ENCODE results near the gene EPHB2.

Gene EPHB2

DNA sequence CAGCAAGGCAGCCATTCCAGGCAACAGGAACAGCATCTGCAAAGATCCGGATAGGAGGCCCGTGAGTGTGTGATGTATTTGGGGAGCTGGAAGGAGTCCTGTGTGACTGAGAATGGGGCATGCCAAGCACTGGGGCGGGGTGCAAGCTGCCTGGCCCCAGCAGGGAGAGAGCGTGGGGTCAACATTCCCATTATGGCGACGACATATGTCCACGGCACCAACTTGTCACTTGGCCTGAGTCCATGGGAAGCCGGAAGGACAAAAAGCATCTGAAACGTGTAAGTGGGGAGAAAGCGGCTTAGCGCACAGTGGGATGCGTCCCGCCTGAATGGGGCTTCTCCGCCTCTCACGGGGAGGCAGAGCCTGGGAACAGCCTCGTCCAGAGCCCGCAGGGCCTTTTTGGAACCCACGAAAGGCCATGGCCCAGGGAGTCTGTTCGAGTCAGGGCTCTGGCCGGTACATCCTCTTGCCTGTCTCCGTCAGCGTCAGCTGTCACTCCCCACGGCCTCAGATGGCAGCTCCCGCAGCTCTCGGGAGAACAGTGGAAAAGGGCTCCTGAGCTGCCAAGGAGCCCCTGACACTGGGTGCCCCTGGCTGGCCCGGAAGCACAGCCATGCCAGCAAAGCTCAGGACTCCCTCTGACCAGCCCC lies 12.4 kb downstream of the EPHB2 start:
- no peak for DNase-seq (ENCODE audit: low read depth in 3 of 3)

DNA sequence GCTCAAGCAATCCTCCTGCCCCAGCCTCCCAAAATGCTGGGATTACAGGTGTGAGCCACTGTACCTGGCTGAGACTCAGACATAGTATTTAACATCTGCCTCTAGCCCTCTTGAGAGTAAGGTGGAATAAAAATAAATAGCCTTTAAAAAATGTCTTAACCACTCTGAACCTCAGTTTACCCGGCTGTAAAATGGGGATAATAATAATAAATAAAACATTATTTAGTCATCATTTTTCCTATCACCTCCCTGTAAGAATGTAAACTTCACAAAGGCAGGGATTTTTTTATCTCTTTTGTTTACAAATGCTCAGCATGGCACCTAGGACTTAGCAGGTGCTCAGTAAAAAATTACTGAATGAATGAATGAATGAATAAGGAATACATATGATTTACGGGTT lies 17.2 kb downstream of the EPHB2 start:
- DNase-seq (ENCODE audit: low read depth in 3 of 3), result no peak

DNA sequence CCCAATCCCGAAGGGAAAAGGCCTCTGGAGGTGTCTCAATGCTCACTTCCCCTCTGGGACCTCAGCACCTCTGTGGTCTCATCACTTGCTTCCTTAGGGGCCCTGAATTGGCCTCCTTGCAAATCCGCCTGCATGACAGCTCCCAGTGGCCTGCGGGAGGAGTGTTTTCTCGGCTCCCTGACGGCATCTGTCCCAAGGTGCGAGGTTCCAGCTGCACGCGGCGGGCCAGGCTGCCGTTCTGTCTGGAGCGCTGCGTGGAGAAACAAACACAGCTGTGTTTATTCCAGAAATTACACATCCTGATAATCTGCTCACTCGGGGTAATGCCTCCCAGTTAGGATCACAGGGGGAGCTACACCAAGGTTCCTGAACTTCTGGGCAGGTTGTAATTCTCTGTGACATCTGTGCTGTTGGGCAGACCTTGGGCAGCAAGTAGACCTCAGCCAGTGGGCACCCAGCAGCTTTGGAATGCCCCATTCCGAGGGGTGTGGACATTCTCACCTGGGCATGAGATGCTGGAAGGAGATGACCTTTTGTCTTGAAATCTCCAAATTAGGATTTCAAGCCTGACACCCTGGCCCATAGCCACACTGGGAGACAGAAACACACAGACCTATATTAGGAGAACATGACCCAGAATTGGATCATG lies 18.2 kb downstream of the EPHB2 start:
- no peak for DNase-seq (ENCODE audit: low read depth in 3 of 3)

DNA sequence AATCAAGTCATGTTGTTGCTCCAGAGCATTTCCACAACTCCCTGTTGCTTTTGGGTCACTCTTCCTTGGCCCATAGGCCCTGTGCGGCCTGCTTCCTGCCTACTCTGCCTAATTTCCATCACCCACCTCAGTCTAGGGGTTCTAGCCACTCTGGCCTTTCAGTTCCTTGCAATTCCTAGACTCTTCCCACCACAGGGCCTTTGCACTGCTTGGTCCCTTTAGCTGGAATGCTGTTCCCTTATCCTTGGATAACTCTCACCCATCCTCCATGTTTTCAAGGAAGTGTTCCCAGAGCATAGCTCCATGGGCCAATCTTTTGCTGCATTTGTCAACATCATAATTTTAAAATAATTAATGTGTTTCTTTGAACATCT lies 18.7 kb downstream of the EPHB2 start:
- no peak for DNase-seq (ENCODE audit: low read depth in 3 of 3)

DNA sequence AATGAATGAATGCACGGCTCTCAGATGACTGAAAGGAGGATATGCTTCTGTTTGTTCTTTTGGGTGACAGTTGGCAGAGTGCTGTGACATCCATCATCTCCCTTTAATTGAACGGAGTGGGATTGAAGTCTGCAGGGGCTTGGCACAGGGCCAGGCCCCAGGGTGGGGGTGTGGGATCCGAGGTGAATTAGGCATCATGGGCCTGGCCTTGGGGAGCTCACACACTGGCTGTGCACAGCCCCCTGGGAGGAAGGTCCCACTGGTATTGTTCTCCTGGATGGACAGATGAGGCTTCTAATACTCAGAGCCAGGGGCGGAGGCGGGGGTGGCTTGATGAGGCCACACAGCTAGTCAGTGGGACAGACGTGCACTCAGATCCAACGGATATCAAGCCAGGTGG lies 19.3 kb downstream of the EPHB2 start:
- DNase-seq (ENCODE audit: low read depth in 3 of 3), result no peak

DNA sequence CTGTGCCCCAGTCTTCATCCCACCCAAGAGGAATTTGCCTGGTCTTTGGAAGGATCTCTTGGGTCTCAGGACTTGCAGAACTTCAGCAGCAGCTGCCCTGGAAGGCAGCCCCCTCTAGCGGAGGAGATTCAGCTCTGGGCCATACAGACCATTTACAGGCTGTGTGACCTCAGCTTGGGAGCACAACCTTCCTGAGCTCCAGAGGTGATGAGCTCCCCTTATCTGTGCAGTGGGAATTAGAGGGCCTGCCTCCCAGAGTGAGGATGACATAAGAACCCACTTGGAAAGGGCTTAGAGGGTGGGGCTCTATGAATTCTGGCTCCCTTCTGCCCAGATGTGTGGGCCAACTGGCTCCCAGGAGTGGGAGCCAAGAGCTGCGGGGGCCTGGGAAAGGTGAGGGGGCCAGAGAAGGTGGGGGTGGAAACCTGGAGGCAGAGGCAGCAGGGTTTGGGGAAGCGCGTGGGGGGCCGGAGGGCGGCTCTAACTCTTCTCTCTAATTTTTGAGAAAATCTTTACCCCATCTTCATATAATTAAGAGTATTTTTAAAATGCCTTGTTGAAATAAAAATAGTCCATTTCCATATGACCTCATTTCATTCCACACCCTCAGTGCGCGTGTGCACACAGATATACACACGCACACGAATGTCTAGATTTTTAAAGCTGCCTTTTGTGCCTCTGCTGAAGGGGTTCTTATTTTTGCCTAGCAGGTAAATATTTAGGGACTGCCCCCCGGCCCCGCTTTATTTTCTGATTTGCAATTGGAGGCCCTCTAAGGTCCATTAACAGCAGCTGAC lies 21.5 kb downstream of the EPHB2 start:
- no peak for DNase-seq (ENCODE audit: low read depth in 3 of 3)

DNA sequence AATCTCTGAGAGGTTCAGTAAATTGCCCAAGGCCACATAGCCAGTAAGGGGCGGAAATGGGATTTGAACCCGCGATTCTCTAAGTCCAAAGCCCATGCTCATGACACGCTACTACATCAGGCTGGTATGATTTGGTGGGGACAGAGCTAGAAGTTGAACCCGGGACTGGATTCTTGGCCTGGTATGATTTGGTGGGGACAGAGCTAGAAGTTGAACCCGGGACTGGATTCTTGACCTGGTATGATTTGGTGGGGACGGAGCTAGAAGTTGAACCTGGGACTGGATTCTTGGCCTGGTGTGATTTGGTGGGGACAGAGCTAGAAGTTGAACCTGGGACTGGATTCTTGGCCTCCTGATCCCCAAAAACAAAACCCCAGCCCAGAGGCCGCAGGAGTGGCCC lies 23.0 kb downstream of the EPHB2 start:
- no peak for DNase-seq (ENCODE audit: low read depth in 3 of 3)

DNA sequence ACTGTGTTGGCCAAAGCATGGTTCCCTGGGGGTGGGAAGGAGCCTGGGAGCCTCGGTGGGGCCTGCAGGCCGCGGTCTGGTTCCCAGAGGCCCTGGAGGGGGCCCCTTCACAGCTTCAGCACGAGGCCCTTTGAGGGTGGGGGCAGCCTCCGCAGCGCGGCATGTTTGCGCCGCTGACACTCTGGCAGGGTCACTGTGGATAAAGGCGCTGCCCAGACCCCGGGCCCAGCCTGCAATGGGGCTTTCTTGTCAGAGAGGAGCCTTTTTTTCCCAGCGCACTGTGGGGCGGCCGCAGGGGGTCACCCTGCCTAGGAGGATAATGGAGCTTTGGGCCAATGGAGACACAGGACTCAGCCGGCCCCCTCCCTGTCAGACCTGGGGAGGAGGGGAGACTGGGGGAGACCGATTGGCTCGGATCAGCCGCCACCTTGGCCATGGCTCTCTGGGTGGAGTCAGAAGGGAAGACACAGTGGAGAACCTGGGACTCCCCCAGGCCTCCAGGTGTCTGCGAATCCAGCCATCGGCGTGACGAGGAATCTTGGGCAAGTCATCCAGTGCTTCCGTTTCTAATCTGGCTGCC lies 26.0 kb downstream of the EPHB2 start:
- no peak for DNase-seq (ENCODE audit: low read depth in 3 of 3)

DNA sequence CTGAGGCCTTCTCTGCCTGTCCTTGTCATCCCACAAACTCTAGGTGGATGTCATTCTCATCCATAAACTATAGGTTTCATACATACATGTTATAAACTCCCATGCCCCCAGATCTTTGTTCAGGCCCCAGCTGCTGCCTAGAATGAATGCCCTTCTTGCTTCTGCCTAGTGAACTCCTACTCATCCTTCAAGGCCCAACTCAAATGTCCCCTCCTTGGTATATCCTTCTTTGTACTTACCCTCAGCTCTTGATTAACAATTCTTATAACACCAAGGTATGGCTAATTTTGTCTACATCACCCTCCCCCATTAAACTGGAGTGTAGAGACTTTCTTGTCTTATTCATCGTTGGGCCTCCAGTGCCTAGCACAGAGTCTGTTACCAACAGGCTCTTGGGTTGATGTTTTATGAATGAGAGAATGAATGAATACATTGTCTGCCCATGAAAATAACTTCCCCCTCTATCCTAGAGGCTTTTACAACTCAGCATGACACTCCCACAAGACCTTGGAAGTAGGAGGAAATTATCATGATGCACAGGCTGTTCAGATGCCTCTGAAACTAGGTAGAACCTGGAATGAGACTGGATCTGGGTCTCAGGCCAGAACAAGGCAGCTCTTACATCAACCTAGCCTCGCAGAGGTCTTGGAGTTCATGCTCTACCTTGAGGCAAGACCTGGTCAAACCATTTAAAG lies 26.9 kb downstream of the EPHB2 start:
- no peak for DNase-seq (ENCODE audit: low read depth in 3 of 3)

DNA sequence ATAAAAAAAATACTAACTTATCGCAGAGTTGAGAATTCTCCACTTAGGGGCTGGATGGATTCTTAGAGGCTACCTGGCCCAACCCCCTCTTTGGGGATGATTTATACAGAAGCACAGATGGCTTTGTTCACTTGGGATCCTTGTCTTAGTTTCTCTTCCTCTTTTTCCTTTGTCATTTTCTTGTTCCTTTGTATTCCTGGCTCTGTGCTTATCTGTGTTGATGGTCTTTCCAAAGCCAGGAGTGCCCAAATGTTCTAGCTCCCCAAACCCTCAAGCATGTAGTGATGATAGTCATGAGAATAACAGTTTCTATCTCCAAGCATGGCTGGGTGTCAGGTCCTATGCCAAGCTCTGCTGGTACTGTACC lies 27.4 kb downstream of the EPHB2 start:
- DNase-seq (ENCODE audit: low read depth in 3 of 3), result no peak

DNA sequence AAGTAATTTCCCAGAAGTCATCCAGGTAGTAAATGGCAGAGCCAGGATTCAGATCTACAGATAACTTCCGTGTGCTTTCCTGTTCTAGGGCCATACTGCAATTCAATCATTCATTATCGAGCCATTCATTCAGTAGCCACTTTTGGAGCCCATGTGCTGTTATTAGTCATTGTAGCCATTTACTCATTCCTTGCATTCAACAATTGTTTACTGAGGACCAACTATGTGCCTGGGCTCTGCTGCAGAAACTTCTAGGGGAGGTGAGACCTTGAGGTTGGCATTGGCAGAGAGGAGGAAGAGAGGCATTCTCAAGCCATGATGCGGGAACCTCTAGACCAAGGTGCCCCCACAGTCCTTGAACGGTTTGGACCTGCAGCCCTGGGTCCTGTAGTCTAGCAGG lies 27.9 kb downstream of the EPHB2 start:
- no peak for DNase-seq (ENCODE audit: low read depth in 3 of 3)

DNA sequence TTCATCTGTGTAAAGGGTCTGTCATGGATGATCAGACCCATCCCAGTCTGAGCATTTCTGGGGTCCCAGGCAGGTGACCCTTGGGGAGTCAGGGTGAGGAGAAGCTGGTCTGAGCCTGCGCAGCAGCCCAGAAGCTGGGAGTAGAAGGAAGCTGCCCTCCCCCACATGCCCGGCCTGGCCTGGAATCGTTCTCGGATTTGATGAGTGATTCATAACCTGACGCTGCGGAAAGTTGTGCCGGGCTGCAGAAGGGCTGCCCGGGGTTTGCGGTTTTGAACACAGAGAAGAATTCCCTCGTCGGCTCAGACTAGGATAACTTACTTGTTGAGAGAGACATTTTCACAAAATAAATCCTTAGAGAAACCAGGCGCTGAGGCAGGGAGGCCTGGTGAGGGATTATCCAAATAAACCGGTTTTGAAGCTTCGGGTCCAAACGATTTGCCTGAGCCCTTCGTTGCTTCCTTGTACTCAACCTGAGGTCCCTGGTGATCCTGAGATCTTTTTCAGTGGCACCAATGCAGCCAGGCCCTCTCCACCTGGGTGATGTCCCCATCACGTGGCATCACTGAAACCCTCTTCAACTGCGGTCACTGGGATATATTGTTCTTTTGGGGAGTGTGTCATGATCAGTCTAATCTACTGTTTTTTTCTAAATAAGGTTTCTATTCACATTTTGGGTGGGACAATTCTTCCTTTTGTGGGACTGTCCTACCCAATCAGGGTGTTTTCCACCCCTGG lies 29.2 kb downstream of the EPHB2 start:
- no peak for DNase-seq (ENCODE audit: low read depth in 3 of 3)

DNA sequence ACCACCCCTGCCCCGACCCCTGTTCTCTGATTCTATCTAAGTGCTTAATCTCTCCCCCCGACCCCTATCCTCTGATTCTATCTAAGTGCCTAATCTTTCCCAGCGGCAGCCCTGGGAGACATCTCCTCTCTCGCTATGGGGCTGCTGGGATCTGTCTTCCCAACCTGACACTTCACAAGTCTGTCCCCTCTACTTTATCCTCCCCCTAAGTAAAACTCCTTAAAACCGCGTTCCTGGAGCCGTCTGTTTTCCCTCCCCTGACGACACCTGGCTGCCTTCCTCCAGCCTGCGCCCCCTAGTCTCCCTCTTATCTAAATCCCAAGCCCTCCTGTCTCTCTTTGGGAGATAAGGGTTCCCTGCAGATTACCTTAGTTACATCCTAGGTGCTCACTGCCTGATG lies 30.5 kb downstream of the EPHB2 start:
- DNase-seq (ENCODE audit: low read depth in 3 of 3), result no peak

DNA sequence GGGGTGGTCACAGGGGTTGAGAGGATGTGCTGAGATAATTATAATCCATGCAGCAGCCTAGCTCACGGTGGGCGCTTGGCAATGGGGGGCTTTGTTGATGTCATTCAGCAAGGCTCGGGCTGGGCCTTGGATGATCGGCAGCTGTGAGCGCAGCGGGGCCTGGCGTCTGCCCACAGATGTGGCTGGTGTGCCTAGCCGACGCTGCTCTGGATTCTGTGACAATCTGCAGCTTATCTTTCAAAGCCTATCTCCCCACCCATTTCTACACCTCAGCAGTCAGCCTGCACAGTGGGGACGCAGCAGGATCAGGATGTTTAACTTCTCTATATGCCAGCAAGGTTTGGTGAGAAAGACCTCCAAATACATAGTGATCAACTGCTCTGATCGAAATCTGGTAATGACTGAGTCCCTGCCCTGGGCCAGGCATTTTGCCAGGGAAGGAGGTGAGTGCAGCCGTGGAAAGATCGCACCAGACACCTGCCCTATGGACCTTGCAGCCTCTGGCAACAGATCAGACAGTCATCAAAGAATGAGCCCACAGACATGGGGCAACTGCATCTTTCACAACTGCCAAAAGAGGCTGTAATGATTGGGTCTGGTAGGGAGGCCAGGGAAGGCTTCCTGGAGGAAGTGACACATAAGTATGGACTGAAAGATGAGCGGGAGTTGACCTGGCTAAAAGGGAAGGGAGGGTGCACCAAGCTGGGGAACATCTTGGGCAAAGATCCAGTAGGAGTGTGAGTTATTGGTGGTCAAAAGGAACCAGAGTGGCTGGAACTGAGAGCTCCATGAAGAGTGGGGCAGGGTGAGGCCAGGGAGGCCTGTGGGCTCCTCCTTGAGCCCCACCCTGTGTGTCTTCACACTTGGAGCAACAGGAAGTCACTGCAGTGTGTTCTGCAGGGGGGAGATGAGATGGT lies 35.3 kb downstream of the EPHB2 start:
- DNase-seq (ENCODE audit: low read depth in 3 of 3), result no peak

DNA sequence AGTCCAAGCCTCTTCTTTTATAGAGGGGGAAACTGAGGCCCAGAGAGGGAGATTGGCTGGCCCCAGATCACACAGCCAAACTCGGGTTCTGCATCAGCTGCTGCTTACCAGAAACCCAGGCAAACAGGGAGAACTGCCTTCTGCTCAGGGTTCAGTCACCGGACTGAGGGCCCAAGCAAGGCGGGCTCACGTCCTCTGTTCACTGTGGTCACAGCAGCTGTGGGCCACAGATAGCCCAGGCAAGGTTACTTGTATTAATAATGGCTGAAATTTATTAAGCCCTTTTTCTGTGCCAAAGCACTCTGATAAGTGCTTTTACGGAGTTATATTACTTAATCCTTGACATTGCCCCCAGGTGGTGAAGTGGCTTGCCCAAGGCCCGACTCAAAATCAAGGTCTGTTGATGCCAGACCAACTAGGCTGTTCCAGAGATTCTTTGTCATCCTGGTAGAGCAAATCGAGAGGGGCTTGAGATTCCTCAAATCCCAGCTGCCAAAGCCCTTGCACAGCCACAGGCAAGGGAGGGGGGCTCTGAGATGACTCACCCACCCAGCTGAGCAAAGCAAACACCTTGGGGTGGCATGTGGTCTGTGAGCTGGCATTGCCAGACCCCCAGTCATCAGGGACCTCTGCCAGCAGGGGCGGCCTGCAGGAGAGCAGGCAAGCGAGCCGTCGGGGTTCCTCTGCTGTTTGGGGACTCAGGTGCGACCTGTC lies 36.5 kb downstream of the EPHB2 start:
- no peak for DNase-seq (ENCODE audit: low read depth in 3 of 3)

DNA sequence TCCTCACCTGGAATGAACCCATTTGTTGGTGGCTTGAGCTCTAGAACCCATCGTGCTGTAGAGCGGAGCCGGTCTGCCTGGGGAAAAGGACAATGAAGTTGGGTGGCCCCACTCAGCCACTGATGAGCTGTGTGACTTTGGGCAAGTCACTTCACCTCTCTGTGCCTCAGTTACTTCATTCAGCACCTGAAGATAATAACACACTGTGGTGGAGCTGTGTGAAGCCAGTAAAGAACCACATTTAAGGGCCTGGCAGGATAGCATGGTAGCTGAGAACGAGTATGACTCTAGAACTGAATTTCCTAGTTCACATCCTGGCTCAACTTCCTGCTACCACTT lies 37.1 kb downstream of the EPHB2 start:
- no peak for DNase-seq (ENCODE audit: low read depth in 3 of 3)

DNA sequence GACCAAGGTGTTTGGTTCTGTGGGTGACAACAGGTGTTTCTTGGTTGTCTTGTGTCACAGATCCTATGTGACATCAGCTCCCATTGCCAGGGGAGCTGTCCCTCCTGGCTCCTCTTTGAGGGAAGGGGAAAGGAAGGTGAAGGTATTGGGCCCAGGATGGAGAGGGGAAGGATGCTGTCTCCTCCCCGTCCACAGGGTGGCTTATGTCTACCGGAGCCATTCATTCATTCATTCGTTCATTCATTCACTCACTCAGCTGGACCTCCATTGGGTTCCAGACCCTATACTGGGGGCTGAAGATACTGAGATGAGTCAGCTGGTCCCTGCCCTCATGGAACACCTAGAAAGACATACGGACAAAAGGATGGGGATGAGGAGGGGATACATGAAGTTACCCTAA lies 38.9 kb downstream of the EPHB2 start:
- no peak for DNase-seq (ENCODE audit: low read depth in 3 of 3)

DNA sequence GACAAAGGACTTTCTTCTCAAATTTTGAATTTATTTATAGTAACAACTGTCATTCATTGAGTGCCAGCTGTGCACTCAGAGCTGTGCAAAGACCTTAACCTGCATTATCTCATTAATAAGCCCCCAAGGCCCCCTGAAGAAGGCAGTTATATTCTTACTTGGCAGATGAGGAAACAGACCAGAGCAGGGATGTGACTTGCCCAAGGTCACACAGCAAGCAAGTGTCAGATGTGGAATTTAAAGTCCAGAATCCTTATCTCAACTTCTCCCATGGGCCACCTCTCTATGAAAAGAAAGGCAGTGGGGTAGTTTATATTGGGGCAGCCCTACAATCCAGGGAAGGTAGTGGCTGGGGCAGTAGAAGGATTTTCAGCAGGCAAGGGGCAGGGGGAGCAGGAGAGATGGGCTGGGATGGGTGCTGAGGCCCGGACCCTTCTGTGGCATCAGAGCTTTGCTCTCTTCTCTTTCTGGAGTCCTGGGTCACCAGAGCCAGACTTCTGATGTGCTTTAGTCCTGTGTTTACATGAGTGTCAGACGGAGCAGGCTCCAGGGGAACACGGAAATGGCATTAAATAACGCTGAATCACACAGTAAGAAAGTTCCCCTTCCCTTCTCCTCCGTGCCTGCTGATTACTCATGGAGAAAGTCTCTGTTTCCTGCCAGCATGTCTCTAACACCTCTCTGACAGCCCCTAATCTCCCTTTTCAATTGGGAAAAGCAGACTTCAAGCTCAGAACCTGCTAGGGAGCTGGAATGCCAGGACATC lies 39.5 kb downstream of the EPHB2 start:
- DNase-seq (ENCODE audit: low read depth in 3 of 3), result no peak

DNA sequence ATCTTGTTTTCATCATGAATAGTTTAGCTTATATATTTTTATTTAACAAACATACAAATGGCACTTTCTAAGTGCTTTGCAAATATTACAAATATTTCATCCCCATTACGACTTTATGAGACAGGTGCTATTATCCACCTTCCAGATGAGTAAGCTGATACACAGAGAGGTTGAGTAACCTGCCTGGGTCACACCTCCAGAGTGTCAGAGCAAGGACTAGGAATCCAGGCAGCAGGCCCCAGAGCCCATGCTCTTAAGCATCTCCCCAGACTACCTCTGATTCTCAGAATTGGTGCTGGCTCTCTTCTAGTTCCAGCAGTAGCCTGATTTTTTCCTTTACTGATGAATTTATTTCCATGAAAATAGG lies 40.0 kb downstream of the EPHB2 start:
- DNase-seq (ENCODE audit: low read depth in 3 of 3), result no peak

All from stimulated activated CD4-positive, alpha-beta T cell treated with anti-CD3 and anti-CD28 coated beads, TNF-alpha, amount 100 ng/mL, for 4 hours (primary cell).